HepG2 (cell line): Measurements from ENCODE around the gene CEP135. TPM values are rescaled to one million over a fixed set of nuclear protein-coding genes. Genes with fewer than 3 reads are reported as not detected.

Experiments used
- FOXJ3 ChIP-seq: sonication (generic); formaldehyde crosslinking; IDR thresholded peaks from 2 replicates; pipeline ENCODE4 v1.4.0; 2020; ENCODE audit warnings: missing genetic modification reagents, mild to moderate bottlenecking, borderline replicate concordance
- MYNN ChIP-seq: sonication (generic); formaldehyde crosslinking; IDR thresholded peaks from 2 replicates; pipeline ENCODE4 v1.4.0; 2020; ENCODE audit warnings: mild to moderate bottlenecking, low read depth, missing genetic modification reagents
- NCOA2 ChIP-seq: sonication (generic); formaldehyde crosslinking; IDR thresholded peaks from 2 replicates; pipeline ENCODE4 v1.8.0; 2022; ENCODE audit warnings: inconsistent platforms
- ZNF124 ChIP-seq: sonication (generic); formaldehyde crosslinking; IDR thresholded peaks from 2 replicates; pipeline ENCODE4 v1.4.0; 2020; ENCODE audit warnings: missing genetic modification reagents
- ZNF225 ChIP-seq: sonication (generic); formaldehyde crosslinking; IDR thresholded peaks from 2 replicates; pipeline ENCODE4 v1.4.0; 2020; ENCODE audit warnings: mild to moderate bottlenecking, missing genetic modification reagents
- ZNF264 ChIP-seq: sonication (generic); formaldehyde crosslinking; IDR thresholded peaks from 2 replicates; pipeline ENCODE4 v1.4.0; 2020; ENCODE audit warnings: missing genetic modification reagents
- ZNF441 ChIP-seq: sonication (generic); formaldehyde crosslinking; IDR thresholded peaks from 2 replicates; pipeline ENCODE4 v1.7.0; 2021; ENCODE audit warnings: missing genetic modification reagents, borderline replicate concordance
- ZNF816 ChIP-seq: sonication (generic); formaldehyde crosslinking; IDR thresholded peaks from 2 replicates; pipeline ENCODE4 v1.8.0; 2022; ENCODE audit warnings: missing genetic modification reagents, mild to moderate bottlenecking, borderline replicate concordance
- polyA plus RNA-seq, 8 experiments: library from polyadenylated mRNA; depleted of rRNA in 3 of 8; stranded (reverse) in 7 of 8; unstranded in 1 of 8; fragments of >200 nt; fragmentation: Illumina TruSeq in 4 of 8; extraction: Trizol in 4 of 8; gene quantifications; 2 replicates each; pipeline versions ENCODE4 v1.2.1 to v1.2.3, GENCODE V29; 2011 to 2016; ENCODE audit warnings: low read depth in 4 of 8, missing spikeins in 1 of 8, mixed read lengths in 1 of 8; ENCODE audit not compliant: insufficient read depth in 1 of 8
- total RNA-seq, 5 experiments: library from RNA; depleted of rRNA; stranded (reverse); fragments of >200 nt; fragmentation: Illumina TruSeq; extraction: Trizol; gene quantifications; 2 replicates each; pipeline ENCODE4 v1.2.3, GENCODE V29; 2016; ENCODE audit warnings: low read depth in 1 of 5
- TF ChIP-seq, protein P1 (sequence below): sonication (generic); formaldehyde crosslinking; IDR thresholded peaks from 2 replicates; pipeline ENCODE4 v1.4.0; 2020; ENCODE audit warnings: low read depth, missing genetic modification reagents
- TF ChIP-seq, protein P2 (sequence below): sonication (generic); formaldehyde crosslinking; IDR thresholded peaks from 2 replicates; pipeline ENCODE4 v1.5.0; 2020; ENCODE audit warnings: mild to moderate bottlenecking, missing genetic modification reagents, borderline replicate concordance
- TF ChIP-seq, protein P3 (sequence below): sonication (generic); formaldehyde crosslinking; IDR thresholded peaks from 2 replicates; pipeline ENCODE4 v1.4.0; 2020; ENCODE audit warnings: missing genetic modification reagents
- TF ChIP-seq, protein P4 (sequence below): IDR thresholded peaks from 2 replicates; pipeline ENCODE4 v1.6.1; 2012; ENCODE audit warnings: low read depth, low read length, improper control_type of control experiment

Gene CEP135
- total and polyA plus RNA-seq, 2 of the 13 experiments (the other 11 are each of a cell fraction or from before 2014, with no cell fraction given), result 1.7 to 8.8 TPM

DNA sequence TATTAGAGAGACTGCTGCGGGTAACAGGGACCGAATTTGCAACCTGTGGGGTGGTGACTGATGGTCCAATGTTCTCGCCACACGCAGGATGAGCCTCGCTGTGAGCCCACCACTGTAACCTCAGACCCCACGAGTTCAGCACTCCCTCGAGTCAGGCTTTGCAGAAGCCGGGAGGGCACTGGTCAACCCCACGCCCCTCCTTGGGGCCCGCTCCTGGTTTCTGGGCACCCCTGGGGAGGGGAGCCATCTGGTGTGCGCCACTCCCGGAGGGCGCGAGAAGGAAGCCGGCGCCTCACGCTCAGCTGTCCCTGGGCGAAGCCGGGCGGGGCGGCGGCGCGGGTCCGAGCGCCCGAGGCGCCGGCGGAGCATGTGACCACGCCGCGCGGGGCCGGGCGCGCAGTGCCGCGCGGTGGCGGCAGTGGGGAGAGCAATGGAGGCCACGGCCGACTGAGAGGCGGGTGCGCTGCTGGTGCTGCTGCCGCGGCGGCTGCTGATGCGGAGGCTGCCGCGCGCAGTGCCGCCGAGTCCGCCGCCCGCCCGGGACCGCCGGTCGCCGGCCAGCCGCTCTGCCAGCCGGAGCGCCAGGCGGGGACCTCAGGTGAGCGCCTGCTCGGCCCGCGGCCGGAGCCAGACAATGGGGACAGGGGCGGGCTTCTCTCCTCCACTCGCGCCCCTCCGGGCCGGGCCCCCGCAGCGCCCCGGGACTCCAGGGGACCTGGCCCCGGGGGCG is 100.1 kb downstream of the CEP135 start (continued):
- TF ChIP-seq, protein P1, sequence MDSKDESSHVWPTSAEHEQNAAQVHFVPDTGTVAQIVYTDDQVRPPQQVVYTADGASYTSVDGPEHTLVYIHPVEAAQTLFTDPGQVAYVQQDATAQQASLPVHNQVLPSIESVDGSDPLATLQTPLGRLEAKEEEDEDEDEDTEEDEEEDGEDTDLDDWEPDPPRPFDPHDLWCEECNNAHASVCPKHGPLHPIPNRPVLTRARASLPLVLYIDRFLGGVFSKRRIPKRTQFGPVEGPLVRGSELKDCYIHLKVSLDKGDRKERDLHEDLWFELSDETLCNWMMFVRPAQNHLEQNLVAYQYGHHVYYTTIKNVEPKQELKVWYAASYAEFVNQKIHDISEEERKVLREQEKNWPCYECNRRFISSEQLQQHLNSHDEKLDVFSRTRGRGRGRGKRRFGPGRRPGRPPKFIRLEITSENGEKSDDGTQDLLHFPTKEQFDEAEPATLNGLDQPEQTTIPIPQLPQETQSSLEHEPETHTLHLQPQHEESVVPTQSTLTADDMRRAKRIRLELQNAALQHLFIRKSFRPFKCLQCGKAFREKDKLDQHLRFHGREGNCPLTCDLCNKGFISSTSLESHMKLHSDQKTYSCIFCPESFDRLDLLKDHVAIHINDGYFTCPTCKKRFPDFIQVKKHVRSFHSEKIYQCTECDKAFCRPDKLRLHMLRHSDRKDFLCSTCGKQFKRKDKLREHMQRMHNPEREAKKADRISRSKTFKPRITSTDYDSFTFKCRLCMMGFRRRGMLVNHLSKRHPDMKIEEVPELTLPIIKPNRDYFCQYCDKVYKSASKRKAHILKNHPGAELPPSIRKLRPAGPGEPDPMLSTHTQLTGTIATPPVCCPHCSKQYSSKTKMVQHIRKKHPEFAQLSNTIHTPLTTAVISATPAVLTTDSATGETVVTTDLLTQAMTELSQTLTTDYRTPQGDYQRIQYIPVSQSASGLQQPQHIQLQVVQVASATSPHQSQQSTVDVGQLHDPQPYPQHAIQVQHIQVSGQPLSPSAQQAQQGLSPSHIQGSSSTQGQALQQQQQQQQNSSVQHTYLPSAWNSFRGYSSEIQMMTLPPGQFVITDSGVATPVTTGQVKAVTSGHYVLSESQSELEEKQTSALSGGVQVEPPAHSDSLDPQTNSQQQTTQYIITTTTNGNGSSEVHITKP (CRISPR knock-in tag), result 0 out of 2 replicates have a peak, but pooled peaks have one; percentile 68
- TF ChIP-seq, protein P2, sequence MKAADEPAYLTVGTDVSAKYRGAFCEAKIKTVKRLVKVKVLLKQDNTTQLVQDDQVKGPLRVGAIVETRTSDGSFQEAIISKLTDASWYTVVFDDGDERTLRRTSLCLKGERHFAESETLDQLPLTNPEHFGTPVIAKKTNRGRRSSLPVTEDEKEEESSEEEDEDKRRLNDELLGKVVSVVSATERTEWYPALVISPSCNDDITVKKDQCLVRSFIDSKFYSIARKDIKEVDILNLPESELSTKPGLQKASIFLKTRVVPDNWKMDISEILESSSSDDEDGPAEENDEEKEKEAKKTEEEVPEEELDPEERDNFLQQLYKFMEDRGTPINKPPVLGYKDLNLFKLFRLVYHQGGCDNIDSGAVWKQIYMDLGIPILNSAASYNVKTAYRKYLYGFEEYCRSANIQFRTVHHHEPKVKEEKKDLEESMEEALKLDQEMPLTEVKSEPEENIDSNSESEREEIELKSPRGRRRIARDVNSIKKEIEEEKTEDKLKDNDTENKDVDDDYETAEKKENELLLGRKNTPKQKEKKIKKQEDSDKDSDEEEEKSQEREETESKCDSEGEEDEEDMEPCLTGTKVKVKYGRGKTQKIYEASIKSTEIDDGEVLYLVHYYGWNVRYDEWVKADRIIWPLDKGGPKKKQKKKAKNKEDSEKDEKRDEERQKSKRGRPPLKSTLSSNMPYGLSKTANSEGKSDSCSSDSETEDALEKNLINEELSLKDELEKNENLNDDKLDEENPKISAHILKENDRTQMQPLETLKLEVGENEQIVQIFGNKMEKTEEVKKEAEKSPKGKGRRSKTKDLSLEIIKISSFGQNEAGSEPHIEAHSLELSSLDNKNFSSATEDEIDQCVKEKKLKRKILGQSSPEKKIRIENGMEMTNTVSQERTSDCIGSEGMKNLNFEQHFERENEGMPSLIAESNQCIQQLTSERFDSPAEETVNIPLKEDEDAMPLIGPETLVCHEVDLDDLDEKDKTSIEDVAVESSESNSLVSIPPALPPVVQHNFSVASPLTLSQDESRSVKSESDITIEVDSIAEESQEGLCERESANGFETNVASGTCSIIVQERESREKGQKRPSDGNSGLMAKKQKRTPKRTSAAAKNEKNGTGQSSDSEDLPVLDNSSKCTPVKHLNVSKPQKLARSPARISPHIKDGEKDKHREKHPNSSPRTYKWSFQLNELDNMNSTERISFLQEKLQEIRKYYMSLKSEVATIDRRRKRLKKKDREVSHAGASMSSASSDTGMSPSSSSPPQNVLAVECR (CRISPR knock-in tag), result no peak
- TF ChIP-seq ZNF441 (CRISPR knock-in tag), result 0 out of 2 replicates have a peak, but pooled peaks have one; percentile 19
- TF ChIP-seq ZNF124 (CRISPR knock-in tag), result no peak
- TF ChIP-seq, protein P3, sequence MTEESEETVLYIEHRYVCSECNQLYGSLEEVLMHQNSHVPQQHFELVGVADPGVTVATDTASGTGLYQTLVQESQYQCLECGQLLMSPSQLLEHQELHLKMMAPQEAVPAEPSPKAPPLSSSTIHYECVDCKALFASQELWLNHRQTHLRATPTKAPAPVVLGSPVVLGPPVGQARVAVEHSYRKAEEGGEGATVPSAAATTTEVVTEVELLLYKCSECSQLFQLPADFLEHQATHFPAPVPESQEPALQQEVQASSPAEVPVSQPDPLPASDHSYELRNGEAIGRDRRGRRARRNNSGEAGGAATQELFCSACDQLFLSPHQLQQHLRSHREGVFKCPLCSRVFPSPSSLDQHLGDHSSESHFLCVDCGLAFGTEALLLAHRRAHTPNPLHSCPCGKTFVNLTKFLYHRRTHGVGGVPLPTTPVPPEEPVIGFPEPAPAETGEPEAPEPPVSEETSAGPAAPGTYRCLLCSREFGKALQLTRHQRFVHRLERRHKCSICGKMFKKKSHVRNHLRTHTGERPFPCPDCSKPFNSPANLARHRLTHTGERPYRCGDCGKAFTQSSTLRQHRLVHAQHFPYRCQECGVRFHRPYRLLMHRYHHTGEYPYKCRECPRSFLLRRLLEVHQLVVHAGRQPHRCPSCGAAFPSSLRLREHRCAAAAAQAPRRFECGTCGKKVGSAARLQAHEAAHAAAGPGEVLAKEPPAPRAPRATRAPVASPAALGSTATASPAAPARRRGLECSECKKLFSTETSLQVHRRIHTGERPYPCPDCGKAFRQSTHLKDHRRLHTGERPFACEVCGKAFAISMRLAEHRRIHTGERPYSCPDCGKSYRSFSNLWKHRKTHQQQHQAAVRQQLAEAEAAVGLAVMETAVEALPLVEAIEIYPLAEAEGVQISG (CRISPR knock-in tag), result peak; percentile 32
- TF ChIP-seq ZNF816 (CRISPR knock-in tag), result no peak
- no peak for TF ChIP-seq ZNF264
- no peak for TF ChIP-seq MYNN (CRISPR knock-in tag)
- TF ChIP-seq, protein P4, sequence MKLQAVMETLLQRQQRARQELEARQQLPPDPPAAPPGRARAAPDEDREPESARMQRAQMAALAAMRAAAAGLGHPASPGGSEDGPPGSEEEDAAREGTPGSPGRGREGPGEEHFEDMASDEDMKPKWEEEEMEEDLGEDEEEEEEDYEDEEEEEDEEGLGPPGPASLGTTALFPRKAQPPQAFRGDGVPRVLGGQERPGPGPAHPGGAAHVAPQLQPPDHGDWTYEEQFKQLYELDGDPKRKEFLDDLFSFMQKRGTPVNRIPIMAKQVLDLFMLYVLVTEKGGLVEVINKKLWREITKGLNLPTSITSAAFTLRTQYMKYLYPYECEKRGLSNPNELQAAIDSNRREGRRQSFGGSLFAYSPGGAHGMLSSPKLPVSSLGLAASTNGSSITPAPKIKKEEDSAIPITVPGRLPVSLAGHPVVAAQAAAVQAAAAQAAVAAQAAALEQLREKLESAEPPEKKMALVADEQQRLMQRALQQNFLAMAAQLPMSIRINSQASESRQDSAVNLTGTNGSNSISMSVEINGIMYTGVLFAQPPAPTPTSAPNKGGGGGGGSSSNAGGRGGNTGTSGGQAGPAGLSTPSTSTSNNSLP, result no peak
- no peak for TF ChIP-seq FOXJ3 (CRISPR knock-in tag)
- TF ChIP-seq NCOA2 (CRISPR knock-in tag), result no peak
- TF ChIP-seq ZNF225 (CRISPR knock-in tag), result no peak
